ENCODE results near the gene SLC26A2.
"Not testable (repeated sequence)": the region's sequence is repeated elsewhere in the genome, so short reads cannot be mapped to it uniquely, and the experiment has no call there.

SLC26A2 gene

DNA sequence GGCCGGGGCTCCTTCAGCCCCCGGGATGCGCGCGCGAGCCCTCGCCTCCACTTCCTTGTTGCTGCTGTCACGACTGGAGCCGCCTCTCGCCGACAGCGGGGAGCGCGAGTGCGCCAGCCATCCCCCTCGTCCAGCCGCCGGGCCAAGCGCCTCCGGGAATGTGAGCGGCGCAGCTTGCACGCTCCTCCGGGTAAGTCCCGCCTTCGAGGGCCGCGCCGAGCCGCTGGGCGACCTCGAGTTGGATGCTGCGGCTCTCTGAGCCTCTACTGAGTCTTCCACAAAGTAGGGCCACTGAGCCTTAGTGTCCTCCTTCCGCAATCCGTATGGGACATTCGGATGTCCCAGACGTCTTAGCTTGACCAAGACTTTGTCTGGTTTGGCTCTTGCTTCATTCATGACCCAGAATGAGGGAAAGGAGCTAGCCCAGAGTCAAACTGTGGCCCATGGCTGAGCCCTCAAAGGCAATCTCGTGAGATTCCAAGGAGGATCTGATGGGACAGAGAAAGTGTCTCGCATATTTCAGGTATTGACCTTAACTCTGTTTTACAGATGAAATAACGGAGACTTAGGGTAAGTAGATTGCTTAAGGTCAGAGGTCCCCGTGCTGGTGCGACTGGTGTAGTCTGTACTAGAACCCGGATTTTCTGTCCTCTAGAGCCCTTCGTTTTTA is 40.6 kb downstream of the SLC26A2 start:
- peak; percentile 1 for DNase-seq (ENCODE audit: low read depth, low spot score)

- peak; percentile 28 for DNase-seq (ENCODE audit: low read depth, low spot score)
These were observed 41.3 kb downstream of the SLC26A2 start for GRCh38 chr5:150001660-150002486.

DNA sequence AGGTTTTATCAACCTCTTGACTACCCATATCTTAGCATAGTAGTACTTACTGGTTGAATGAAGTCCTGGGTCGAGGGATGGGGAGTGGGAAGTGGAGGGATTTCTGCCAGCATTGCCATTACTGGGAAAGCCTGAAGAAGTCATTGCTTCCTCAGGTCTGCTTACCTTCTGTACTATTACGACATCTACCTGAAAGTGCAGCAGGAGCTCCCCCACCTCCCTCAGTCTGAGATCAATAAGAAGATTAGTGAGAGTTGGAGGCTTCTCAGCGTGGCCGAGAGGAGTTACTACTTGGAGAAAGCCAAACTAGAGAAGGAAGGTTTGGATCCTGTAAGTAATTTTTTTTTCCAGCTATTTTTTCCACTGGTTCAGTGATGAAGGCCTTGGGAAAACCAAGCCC is 45.8 kb downstream of the SLC26A2 start:
- DNase-seq (ENCODE audit: low read depth, low spot score) = no peak

- no peak for DNase-seq (ENCODE audit: low read depth, low spot score)
These were observed 46.5 kb downstream of the SLC26A2 start for GRCh38 chr5:150007050-150007449.

GRCh38 chr5:150009671-150010387 is 49.3 kb downstream of the SLC26A2 start:
- no peak for DNase-seq (ENCODE audit: low read depth, low spot score)

- no peak for DNase-seq (ENCODE audit: low read depth, low spot score)
These were observed 53.4 kb downstream of the SLC26A2 start for GRCh38 chr5:150013931-150014330.

DNA sequence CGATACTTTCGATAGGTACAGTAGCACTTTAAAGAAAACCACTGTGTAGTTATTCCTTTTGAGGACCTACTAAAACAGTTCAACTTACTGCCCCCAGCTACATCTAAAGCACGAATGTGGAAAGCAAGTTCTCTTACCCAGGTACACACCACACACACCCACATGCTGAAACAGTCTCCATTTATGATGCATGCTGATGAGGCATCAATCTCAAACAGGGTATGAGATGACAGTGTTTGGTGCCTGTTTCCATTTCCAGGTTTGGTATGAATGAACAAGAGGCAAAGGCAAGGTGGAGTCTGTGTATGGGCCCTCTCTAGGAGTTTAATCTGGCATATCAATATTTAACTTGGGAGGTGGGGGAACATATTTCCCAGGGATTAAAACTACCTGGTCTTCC is 53.9 kb downstream of the SLC26A2 start:
- DNase-seq (ENCODE audit: low read depth, low spot score) = no peak

DNA sequence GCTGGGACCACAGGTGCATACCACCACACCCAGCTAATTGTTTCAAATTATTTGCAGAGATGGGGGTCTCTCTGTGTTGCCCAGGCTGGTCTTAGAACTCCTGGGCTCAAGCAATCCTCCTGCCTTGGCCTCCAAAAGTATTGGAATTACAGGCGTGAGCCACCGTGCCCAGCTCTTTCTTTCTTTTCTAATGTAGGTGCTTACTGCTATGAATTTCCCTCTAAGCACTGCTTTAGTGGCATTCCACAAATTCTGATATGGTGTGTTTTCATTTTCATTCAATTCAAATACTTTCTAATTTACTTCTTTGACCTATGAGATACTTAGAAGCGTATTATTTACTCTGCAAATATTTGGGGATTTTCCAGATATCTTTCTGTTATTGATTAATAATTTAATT is 54.9 kb downstream of the SLC26A2 start:
- no peak for DNase-seq (ENCODE audit: low read depth, low spot score)

DNA sequence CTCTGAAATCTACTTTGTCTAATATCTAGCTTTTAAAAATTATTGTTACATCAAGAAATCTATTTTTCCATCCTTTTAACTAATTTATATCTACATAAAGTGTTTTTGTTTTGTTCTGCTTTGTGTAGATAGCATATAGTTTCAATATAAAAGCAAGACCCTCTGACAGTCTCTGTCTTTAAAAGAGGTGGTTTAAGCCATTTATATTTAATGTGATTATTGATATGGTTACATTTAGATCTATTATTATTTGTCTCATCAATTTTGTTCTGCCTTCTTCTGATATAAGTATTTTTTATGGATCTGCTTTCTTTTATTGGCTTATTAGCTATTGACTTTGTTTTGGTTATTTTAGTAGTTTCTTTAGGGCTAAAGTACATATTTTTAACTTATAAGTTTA is 56.0 kb downstream of the SLC26A2 start:
- DNase-seq (ENCODE audit: low read depth, low spot score) = no peak

DNA sequence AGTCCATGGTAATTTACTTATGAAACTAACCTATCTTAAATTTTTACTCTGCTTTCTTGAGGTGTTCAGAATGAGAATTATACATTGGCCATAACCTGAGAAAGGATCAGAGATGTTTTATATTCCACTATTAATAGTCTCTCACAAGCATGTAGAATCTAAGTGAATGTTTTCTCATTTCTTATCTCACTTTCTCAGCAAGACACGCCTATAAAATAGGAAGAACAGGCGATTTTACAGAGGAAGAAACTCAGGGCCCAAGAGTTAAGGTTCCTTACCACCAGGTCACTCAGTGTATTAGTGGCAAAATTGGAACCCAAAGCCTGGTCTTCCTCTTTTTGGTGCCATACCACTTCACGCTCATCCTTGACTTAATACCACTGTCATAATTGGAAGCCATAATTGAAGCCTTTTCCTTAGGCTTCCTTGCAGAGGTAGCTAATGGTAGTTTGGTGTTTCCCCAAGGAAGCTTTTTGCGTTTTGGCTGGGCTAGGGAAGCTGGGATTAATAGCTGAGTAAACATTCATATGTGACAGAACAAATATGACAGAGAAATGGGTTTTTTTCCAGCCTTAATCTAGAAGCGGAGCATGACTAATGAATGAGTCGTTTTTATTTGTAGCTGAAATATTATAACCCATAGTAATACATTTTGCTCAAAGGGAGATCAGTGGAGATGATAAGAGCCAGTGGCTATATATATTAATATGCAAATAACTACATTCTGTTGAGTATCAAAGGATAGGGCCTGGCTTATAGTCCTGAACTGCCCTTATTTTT is 56.9 kb downstream of the SLC26A2 start:
- no peak for DNase-seq (ENCODE audit: low read depth, low spot score)

DNA sequence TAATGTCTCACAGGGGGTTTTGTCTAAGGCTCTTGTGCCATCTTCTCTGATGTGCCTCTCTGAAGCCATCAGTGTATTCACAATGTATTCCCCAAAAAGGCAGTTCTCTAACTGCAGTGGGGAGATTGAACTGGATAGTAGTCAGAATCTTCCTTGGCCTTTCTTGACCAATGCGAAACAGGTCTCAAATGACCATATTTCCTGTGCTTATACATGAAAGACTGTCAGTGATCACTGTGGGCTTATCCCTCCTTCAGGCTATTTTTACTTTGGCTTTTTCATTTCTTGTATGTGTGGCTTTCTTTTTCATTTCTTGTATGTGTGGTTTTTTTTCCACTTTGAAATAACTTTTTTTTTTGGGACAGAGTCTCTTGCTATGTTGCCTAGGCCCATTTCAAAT is 59.7 kb downstream of the SLC26A2 start:
- DNase-seq (ENCODE audit: low read depth, low spot score) = no peak

GRCh38 chr5:150021491-150022157 is 61.1 kb downstream of the SLC26A2 start:
- DNase-seq (ENCODE audit: low read depth, low spot score) = no peak

- no peak for DNase-seq (ENCODE audit: low read depth, low spot score)
These were observed 61.6 kb downstream of the SLC26A2 start for GRCh38 chr5:150022158-150022531.

DNA sequence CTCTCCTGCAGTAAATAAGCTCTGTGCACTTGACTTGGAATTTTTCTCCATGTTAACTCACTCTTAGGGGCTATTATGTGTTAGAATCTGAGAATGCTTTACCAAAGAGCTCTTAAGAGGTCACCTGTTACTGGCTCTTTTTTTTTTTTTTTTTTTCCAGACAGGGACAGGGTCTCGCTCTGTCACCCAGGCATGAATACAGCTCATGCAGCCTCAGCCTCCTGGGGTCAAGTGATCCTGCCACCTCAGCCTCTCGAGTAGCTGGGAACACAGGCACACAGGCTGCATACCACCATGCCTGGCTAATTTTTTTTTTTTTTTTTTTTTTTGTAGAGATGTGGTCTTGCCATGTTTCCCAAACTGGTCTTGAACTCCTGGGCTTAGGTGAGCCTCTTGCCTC is 62.1 kb downstream of the SLC26A2 start:
- no peak for DNase-seq (ENCODE audit: low read depth, low spot score)

DNA sequence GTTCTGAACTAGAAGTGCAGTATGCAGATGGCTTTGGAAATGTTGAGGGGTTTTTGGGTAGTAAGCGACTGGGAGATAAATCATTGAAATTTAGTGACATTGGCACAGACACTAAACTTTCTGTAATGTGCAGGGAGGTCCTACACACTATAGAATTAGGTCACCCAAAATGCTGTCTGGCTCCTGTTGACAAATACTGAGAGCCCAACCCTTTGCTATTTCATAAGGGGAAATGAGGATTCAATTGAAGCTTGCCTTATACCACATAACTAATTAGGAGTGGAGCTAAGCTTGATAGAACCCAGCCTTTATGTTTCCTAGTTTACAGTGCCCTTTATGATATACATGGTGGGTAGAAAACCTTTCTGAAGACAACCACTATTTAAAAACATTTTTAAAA is 62.6 kb downstream of the SLC26A2 start:
- DNase-seq (ENCODE audit: low read depth, low spot score) = no peak

GRCh38 chr5:150024346-150024984 is 63.9 kb downstream of the SLC26A2 start:
- no peak for DNase-seq (ENCODE audit: low read depth, low spot score)

DNA sequence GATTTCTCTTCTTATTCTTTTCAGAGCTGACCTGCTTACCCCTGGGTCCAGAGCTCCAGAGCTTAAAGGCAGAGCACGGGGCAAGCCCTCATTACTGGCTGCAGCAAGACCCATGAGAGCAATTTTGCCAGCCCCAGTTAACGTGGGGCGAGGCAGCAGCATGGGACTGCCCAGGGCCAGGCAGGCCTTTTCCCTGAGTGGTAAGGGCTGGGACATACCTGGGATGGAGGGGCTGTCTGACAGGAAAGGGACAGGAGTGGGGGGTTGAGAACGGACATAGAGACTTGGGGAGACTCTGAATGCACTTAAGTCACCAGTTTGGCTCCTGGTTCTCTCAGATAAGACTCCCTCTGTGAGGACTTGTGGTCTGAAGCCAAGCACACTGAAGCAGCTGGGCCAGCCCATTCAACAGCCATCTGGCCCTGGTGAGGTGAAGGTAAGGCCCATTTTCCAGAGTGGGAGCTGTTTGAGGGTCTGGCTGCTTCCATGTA is 66.2 kb downstream of the SLC26A2 start:
- DNase-seq (ENCODE audit: low read depth, low spot score) = no peak

- not testable (repeated sequence) for DNase-seq (ENCODE audit: low read depth, low spot score)
These were observed 67.5 kb downstream of the SLC26A2 start for GRCh38 chr5:150028047-150028446.

GRCh38 chr5:150033334-150033733 is 72.8 kb downstream of the SLC26A2 start:
- no peak for DNase-seq (ENCODE audit: low read depth, low spot score)

DNA sequence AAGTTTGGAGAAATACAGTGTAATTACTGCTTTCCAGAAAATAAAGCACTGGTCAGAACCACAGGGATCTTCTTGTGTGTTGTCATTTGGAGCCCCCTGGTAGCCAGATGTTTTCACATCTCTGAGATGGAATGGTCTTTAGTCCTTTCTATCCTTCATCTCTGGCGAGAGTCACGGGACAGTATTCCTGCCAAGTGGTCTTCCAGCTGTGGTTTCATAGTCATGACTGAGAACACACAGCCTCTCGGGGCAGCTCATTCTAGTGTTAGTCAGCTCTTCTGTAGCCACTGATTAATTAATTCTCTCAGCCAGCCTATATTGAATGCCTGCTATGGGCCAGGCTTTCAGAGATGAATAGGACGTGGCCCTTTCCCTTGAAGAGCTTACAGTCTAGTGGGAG is 74.1 kb downstream of the SLC26A2 start:
- DNase-seq (ENCODE audit: low read depth, low spot score) = no peak
